ENCODE measurements around the gene GALR3.

GALR3 gene

GRCh38 chr22:37823134-37823985, at the start of gene GALR3:
TSS of gene GALR3 (plus strand) at chr22:37823382. CDS start at chr22:37823407, 25 bp downstream.
- H3K79me2 ChIP-seq (ENCODE audit: insufficient read depth, low read length), result no peaks in the 10 kb centered on the region
- H3K9ac ChIP-seq (ENCODE audit: low read depth, low read length, poor library complexity, severe bottlenecking), result no peak within 1 kb of the TSS
- H3K4me1 ChIP-seq (ENCODE audit: insufficient read depth, low read length, poor library complexity, severe bottlenecking), result no peaks in the 10 kb centered on the region
- H3K4me3 ChIP-seq (ENCODE audit: low read length, poor library complexity, severe bottlenecking), result no peak within 1 kb of the TSS
- H4K20me1 ChIP-seq (ENCODE audit: insufficient read depth, low read length, poor library complexity, severe bottlenecking), result no peaks in the 10 kb centered on the region
- no peaks in the 10 kb centered on the region for H3K9me3 ChIP-seq (ENCODE audit: insufficient read depth, low read depth, low read length)
- no peak within 1 kb of the TSS for H2AFZ ChIP-seq (ENCODE audit: low read length)
- TF ChIP-seq EZH2phosphoT487 (IDR thresholded peaks at IDR 0.05; ENCODE audit: borderline replicate concordance), result no peak
- TF ChIP-seq CTCF (conservative IDR thresholded peaks at IDR 0.05; ENCODE audit: low read length), result no peak
- no peaks in the 10 kb centered on the region for H3F3A ChIP-seq (ENCODE audit: low read depth)
- H3K9me2 ChIP-seq (replicated peaks; ENCODE audit: low read depth, low read length), result no peaks in the 10 kb centered on the region
- no peaks in the 10 kb centered on the region for H3K27me3 ChIP-seq (ENCODE audit: insufficient read depth, low read length, poor library complexity, severe bottlenecking)
- no peaks in the 10 kb centered on the region for H3K36me3 ChIP-seq (ENCODE audit: insufficient read depth, low read length)
- H3K4me2 ChIP-seq (ENCODE audit: low read depth, low read length, poor library complexity, severe bottlenecking), result no peak within 1 kb of the TSS

GRCh38 chr22:37774728-37775127, 48.5 kb upstream of the GALR3 start:
- Histone ChIP-seq H3K79me2 (ENCODE audit: insufficient read depth, low read length) (no peaks in the 10 kb centered on the region), H3K4me2 (ENCODE audit: low read depth, low read length, poor library complexity, severe bottlenecking) (no peak overlapping the region), H3K36me3 (ENCODE audit: insufficient read depth, low read length) (peaks cover 17% of the 10 kb centered on the region; the same call in 1 of the 2 replicates), H3K4me3 (ENCODE audit: low read length, poor library complexity, severe bottlenecking) (no peak overlapping the region), H3K4me1 (ENCODE audit: insufficient read depth, low read length, poor library complexity, severe bottlenecking) (no peaks in the 10 kb centered on the region), H3K9me2 (replicated peaks; ENCODE audit: low read depth, low read length) (no peaks in the 10 kb centered on the region), H2AFZ (ENCODE audit: low read length) (no peak overlapping the region), H3K9ac (ENCODE audit: low read depth, low read length, poor library complexity, severe bottlenecking) (no peak overlapping the region), H4K20me1 (ENCODE audit: insufficient read depth, low read length, poor library complexity, severe bottlenecking) (no peaks in the 10 kb centered on the region), H3K27me3 (ENCODE audit: insufficient read depth, low read length, poor library complexity, severe bottlenecking) (no peaks in the 10 kb centered on the region), H3F3A (ENCODE audit: low read depth) (no peaks in the 10 kb centered on the region), H3K9me3 (ENCODE audit: insufficient read depth, low read depth, low read length) (no peaks in the 10 kb centered on the region)
- no peak for TF ChIP-seq EZH2phosphoT487 (IDR thresholded peaks at IDR 0.05; ENCODE audit: borderline replicate concordance)

- no peak overlapping the region for H2AFZ ChIP-seq (ENCODE audit: low read length)
- no peak overlapping the region for H3K4me3 ChIP-seq (ENCODE audit: low read length, poor library complexity, severe bottlenecking)
- H3K36me3 ChIP-seq (ENCODE audit: insufficient read depth, low read length), result peaks cover 15% of the 10 kb centered on the region; the same call in 1 of the 2 replicates
- no peaks in the 10 kb centered on the region for H4K20me1 ChIP-seq (ENCODE audit: insufficient read depth, low read length, poor library complexity, severe bottlenecking)
- no peaks in the 10 kb centered on the region for H3K9me3 ChIP-seq (ENCODE audit: insufficient read depth, low read depth, low read length)
- no peak overlapping the region for H3K4me2 ChIP-seq (ENCODE audit: low read depth, low read length, poor library complexity, severe bottlenecking)
- TF ChIP-seq CTCF (conservative IDR thresholded peaks at IDR 0.05; ENCODE audit: low read length) (no peak), EZH2phosphoT487 (IDR thresholded peaks at IDR 0.05; ENCODE audit: borderline replicate concordance) (no peak)
- H3K27me3 ChIP-seq (ENCODE audit: insufficient read depth, low read length, poor library complexity, severe bottlenecking), result no peaks in the 10 kb centered on the region
- no peaks in the 10 kb centered on the region for H3K9me2 ChIP-seq (replicated peaks; ENCODE audit: low read depth, low read length)
- H3K79me2 ChIP-seq (ENCODE audit: insufficient read depth, low read length), result no peaks in the 10 kb centered on the region
- no peak overlapping the region for H3K9ac ChIP-seq (ENCODE audit: low read depth, low read length, poor library complexity, severe bottlenecking)
- no peaks in the 10 kb centered on the region for H3F3A ChIP-seq (ENCODE audit: low read depth)
- no peaks in the 10 kb centered on the region for H3K4me1 ChIP-seq (ENCODE audit: insufficient read depth, low read length, poor library complexity, severe bottlenecking)
These were observed 47.2 kb upstream of the GALR3 start for GRCh38 chr22:37775785-37776638.
